Measurements from ENCODE around the gene NOP9.

The NOP9 gene

GRCh38 chr14:24343795-24344660 is 44.4 kb downstream of the NOP9 start:
- H3K4me2 ChIP-seq (ENCODE audit: low read length), result no peak overlapping the region
- H3K4me3 ChIP-seq (ENCODE audit: low read depth, low read length), result no peak overlapping the region
- H3K27ac ChIP-seq, result no peak overlapping the region
- no peaks in the 10 kb centered on the region for H3K36me3 ChIP-seq (ENCODE audit: control insufficient read depth, insufficient read depth, low read length)
- no peaks in the 10 kb centered on the region for H3K9me3 ChIP-seq (ENCODE audit: control insufficient read depth, low read length)
- no peak for TF ChIP-seq CTCF (IDR thresholded peaks at IDR 0.05)
- no peaks in the 10 kb centered on the region for H3K27me3 ChIP-seq (ENCODE audit: control insufficient read depth, insufficient read depth, low read length)
- H2AFZ ChIP-seq, result no peak overlapping the region
- H3K79me2 ChIP-seq, result no peaks in the 10 kb centered on the region
- H3K4me1 ChIP-seq, result no peaks in the 10 kb centered on the region
- H3K9ac ChIP-seq, result no peak overlapping the region

DNA sequence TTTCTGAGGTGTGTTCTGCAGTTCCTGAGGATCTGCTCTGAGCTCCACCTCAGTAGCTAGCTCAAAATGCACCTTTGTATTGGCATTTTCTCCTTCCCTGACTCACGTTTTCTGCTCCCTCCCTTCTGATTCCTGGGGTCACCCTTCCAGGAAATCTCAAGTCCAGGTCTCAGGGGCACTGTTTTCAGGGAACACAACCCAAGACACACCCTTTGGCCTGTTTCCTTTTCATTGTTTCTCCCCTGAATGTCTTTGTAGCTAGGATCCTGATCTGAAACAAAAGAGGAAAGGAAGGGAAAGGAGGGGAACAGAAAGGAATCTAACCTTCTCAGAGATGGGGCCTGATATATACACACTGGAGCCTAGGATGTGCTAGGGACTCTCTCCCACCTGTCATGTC is 47.5 kb downstream of the NOP9 start:
- Histone ChIP-seq H3K4me2 (ENCODE audit: low read length) (no peak overlapping the region), H3K4me3 (ENCODE audit: low read depth, low read length) (no peak overlapping the region), H3K36me3 (ENCODE audit: control insufficient read depth, insufficient read depth, low read length) (no peaks in the 10 kb centered on the region), H3K9ac (no peak overlapping the region), H3K79me2 (no peaks in the 10 kb centered on the region), H3K27ac (peak overlapping the region; percentile 33), H3K27me3 (ENCODE audit: control insufficient read depth, insufficient read depth, low read length) (no peaks in the 10 kb centered on the region), H3K9me3 (ENCODE audit: control insufficient read depth, low read length) (no peaks in the 10 kb centered on the region), H3K4me1 (no peaks in the 10 kb centered on the region), H2AFZ (no peak overlapping the region)
- no peak for TF ChIP-seq CTCF (IDR thresholded peaks at IDR 0.05)

GRCh38 chr14:24348186-24348585 is 48.5 kb downstream of the NOP9 start:
- TF ChIP-seq CTCF (IDR thresholded peaks at IDR 0.05), result no peak
- Histone ChIP-seq H3K4me1 (no peaks in the 10 kb centered on the region), H3K79me2 (no peaks in the 10 kb centered on the region), H2AFZ (no peak overlapping the region), H3K27me3 (ENCODE audit: control insufficient read depth, insufficient read depth, low read length) (no peaks in the 10 kb centered on the region), H3K9ac (no peak overlapping the region), H3K36me3 (ENCODE audit: control insufficient read depth, insufficient read depth, low read length) (no peaks in the 10 kb centered on the region), H3K27ac (no peak overlapping the region), H3K4me3 (ENCODE audit: low read depth, low read length) (no peak overlapping the region), H3K4me2 (ENCODE audit: low read length) (no peak overlapping the region), H3K9me3 (ENCODE audit: control insufficient read depth, low read length) (no peaks in the 10 kb centered on the region)

- no peak overlapping the region for H3K27ac ChIP-seq
Measured at GRCh38 chr14:24349742-24350141, 50.1 kb downstream of the NOP9 start.

More at GRCh38 chr14:24349742-24350141, 50.1 kb downstream of the NOP9 start:
- Histone ChIP-seq H3K27me3 (ENCODE audit: control insufficient read depth, insufficient read depth, low read length) (no peaks in the 10 kb centered on the region), H3K4me3 (ENCODE audit: low read depth, low read length) (no peak overlapping the region), H3K4me2 (ENCODE audit: low read length) (no peak overlapping the region), H3K79me2 (no peaks in the 10 kb centered on the region), H3K36me3 (ENCODE audit: control insufficient read depth, insufficient read depth, low read length) (no peaks in the 10 kb centered on the region), H3K4me1 (no peaks in the 10 kb centered on the region), H3K9ac (no peak overlapping the region), H2AFZ (no peak overlapping the region), H3K9me3 (ENCODE audit: control insufficient read depth, low read length) (no peaks in the 10 kb centered on the region)
- no peak for TF ChIP-seq CTCF (IDR thresholded peaks at IDR 0.05)
